Stimulated activated CD8-positive, alpha-beta memory T cell treated with anti-CD3 and anti-CD28 coated beads, Interleukin-2, amount 100 ng/mL, for 1 hour (primary cell): Measurements from ENCODE around the gene RALGDS.
"Not testable (repeated sequence)": the region's sequence is repeated elsewhere in the genome, so short reads cannot be mapped to it uniquely, and the experiment has no call there.

Experiments used
- DNase-seq, 2 donors: peaks; one replicate each; pipeline ENCODE4 v3.0.0-alpha.2; 2020; ENCODE audit warnings: low read depth in 2 of 2

The RALGDS gene

DNA sequence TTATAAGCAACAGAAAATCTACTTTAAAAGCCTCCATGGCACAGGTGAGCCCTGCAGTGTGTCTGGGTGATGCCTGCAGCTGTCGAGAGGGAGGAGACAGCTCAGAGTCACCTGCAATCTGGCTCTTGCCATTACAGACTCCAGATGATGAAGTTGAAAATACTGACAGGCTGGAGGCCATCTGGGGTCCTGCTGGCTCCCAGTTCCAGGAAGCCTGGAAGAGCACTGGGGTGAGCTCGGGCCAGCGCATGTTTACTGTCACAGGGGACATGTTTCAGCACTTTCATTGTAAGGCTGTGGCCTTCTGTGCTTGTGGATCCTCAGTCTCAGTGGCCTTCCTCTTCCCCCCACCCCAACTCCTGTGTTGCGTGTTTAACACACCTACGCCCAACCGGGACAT lies 30.9 kb downstream of the RALGDS start:
- no peak for DNase-seq

DNA sequence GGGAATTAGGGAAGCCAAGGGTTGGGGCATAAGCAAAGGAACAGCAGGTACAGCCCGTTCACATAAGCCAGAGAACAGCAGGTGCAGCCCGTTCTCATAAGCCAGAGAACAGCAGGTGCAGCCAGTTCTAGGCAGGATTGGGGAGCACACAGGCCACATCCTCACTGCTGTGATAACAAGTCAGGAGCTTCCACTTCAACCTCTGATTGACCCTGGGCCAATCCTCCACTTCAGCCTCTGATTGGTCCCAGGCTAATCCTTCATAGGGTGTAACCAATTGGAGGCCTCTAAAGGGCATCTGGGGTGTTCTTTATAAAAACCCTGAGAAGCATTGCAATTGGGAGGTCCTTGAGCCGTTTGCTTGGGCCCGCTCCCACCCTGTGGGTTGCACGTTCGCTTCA lies 31.8 kb downstream of the RALGDS start:
- DNase-seq: no peak

DNA sequence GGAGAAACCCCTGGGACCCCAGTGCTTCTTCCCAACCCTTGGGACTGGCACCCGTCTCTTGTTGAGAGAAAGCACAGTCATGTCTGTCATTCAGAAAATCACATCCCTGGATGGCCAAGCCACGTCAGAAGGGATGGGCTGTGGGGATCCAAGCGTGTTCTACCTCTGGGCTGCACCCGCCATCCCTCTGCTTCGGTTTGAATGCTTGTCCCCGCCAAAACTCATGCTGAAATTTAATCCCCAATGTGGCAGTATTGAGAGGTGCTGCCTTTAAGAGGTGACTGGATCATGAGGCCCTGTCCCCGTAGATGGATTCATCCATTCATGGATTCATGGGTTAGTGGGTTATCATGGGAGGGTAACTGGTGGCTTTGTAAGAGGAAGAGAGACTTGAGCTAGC lies 32.3 kb downstream of the RALGDS start:
- no peak for DNase-seq

- no peak for DNase-seq
Measured at GRCh38 chr9:133088146-133088750, 32.8 kb downstream of the RALGDS start.

DNA sequence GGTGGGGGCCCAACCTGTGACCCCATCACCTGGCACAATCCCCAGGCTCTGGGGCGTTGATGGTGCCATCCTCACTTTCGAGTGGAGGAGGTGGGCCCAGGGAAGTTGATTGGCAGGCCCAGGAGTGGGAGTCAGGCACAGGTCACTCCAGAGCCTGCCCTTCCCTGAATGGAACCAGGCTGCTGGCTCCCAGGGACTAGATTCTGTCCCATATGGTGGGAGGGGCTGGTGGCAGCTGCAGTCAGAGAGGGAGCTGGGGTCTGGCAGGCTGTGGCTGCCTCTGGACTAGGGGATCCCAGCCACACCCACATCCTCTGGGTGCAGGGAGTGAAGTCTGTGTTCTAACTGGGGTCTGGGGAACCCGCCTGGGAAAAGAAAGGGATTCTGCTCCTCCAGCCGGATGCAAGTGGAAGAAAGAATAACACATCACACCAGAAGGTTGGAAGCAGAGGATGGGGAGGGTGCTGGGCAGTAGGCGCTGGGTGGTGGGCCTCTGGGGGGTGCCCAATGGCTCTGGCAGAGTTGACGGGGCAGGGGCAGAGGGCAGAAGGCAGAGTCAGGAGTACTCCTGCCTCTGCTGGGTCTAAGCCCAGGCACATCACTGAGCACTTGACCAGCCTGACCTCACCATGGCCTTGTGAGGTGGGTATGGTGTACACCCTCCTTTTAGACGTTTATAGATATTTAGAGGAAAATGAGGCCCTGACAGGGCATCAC lies 33.5 kb downstream of the RALGDS start:
- no peak for DNase-seq

GRCh38 chr9:133086894-133087293 lies 34.1 kb downstream of the RALGDS start:
- no peak for DNase-seq

GRCh38 chr9:133086212-133086860 lies 34.7 kb downstream of the RALGDS start:
- not testable (repeated sequence) for DNase-seq

DNA sequence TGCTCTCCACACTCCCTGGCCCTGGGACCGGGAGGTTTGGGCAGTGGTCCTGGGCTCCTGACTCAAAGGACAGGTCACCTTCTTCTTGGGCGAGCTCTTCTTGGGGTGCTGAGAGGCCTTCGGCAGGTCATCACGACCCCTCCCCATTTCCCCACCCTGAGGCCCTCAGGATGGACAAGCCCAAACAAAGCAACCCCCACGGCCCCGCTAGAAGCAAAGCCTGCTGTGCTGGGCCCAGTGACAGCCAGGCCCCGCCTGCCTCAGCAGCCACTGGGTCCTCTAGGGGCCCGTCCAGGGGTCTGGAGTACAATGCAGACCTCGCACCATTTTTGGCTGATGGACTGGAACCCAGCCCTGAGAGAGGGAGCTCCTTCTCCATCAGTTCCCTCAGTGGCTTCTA lies 37.4 kb downstream of the RALGDS start:
- not testable (repeated sequence) for DNase-seq

DNA sequence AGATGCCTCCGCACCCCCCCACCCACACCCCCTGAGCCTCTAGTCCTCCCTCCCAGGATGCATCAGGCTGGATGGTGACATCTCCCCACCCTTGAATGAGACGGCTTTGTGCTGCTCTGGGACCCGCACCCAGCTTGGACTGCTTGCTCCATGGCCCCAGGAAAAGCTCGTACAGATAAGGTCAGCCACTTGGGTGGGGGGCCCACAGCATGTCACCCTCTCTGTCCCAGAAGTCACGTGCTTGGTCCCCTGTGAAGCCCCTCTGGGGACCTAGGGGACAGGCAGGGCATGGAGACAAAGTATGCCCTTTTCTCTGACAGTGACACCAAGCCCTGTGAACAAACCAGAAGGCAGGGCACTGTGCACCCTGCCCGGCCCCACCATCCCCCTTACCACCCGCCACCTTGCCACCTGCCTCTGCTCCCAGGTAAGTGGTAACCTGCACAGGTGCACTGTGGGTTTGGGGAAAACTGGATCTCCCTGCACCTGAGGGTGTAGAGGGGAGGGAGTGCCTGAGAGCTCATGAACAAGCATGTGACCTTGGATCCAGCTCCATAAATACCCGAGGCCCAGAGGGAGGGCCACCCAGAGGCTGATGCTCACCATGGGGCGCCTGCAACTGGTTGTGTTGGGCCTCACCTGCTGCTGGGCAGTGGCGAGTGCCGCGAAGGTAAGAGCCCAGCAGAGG lies 38.9 kb downstream of the RALGDS start:
- DNase-seq: not testable (repeated sequence)

DNA sequence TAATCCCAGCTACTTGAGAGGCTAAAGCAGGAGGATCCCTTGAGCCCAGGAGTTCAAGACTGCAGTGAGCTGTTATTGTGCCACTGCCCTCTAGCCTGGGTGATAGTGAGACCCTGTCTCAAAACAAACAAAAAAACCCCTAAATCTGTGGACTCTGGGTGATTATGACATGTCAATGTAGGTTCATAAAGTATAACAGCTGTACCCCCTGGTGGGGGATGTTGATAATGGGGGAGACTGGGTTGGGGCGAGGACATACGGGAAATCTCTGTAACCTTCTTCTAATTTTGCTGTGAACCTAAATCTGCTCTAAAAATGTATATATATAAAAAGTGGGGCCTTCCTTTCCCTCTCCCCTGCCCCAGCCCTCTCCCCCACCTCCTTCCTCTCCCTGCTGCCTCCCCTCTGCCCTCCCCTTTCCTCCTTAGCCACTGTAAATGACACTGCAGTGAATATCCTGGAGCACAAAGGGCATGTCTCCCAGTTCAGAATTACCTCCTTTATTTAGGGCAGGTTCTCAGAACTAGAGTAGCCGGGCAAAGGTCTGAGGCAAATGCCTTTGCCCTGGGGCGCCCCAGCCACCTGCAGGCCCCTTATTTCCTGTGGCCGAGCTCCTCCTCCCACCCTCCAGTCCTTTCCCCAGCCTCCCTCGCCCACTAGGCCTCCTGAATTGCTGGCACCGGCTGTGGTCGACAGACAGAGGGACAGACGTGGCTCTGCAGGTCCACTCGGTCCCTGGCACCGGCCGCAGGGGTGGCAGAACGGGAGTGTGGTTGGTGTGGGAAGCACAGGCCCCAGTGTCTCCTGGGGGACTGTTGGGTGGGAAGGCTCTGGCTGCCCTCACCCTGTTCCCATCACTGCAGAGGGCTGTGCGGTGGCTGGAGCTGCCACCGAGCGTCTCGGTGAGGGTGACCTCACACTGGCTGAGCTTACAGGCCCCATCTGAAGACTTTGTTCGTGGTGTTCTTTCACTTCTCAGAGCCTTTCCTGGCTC lies 40.0 kb downstream of the RALGDS start:
- not testable (repeated sequence) for DNase-seq

DNA sequence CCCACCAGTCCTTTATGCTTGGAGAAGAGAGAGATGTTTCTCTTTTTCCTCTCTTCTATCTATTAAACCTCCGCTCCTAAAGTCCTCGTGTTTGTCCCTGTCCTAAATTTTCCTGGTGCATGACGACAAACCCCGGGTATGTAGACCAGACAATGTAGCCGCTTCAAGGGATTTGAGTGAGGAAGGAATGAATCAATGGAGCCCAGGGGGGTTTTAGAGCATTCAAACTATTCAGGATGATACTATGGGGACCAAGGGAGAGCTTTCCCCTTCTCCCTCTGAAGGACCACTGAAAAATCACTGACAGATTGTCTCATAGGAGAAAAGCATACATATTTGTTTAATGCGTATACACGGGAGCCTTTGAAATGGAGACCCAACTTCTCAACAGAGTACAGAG lies 40.9 kb downstream of the RALGDS start:
- no peak for DNase-seq

DNA sequence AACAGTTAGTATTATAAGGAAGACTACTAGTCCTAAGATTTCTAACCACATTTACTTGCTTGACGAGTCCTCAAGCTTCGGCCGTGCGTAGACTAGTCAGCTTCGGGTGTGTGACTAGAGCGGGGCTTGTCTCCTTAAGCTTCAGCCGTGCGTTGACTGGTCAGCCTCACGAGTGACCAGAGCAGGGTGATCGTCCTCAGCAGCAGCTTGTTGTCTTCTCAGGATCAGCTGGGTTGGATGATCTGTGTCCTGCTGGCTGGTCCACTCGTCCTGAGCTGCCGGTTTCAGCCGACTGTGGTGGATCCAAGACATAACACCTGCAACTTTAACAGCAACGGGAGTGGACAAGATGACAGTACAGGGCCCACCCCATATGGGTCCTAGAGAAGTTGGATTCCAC lies 42.6 kb downstream of the RALGDS start:
- DNase-seq: no peak

GRCh38 chr9:133076691-133077090 lies 44.3 kb downstream of the RALGDS start:
- DNase-seq: no peak

DNA sequence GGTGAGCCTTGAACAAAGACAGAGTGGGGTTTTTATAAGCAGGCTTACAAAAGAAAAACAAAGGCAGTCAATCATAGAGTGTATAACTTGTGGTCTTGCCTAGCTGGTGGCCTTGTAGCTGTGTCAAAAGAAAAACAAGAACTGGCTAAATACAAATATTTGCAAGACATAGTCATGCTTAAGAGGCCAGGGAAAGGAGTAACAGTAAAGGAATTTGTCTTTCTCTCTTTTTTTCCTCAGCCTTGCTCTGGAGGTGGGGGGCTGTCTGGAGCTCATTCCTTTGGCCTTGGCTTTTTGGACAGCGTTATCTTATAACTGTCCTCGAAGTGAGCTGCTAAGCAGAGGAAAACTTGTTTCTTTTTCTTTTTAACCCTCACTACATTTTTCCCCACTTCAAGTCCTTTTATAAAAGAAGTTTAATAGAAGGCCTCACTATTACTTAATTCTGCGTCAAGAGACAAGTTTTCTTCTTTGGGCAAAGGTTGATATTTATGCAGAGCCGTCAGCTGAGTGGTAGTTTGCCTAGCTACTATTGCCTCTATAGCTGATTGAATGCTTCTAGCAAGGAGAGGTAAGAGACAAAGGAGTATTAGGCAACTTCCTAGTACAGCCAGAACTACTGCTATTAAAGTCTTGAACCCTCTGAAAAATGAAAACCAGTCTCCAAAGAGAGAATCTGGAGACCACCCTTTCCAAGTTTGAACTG lies 45.0 kb downstream of the RALGDS start:
- no peak for DNase-seq

GRCh38 chr9:133074111-133074651 lies 46.9 kb downstream of the RALGDS start:
- DNase-seq: no peak

- DNase-seq: no peak
Measured at GRCh38 chr9:133073086-133074014, 47.7 kb downstream of the RALGDS start.

- not testable (repeated sequence) for DNase-seq
Measured at GRCh38 chr9:133072210-133072609, 48.8 kb downstream of the RALGDS start.

- DNase-seq: no peak
Measured at GRCh38 chr9:133071484-133072150, 49.4 kb downstream of the RALGDS start.

- not testable (repeated sequence) for DNase-seq
Measured at GRCh38 chr9:133070985-133071384, 50.1 kb downstream of the RALGDS start.
